A673 (cell line): Measurements from ENCODE around the gene TRMT61A. TPM values are rescaled to one million over a fixed set of nuclear protein-coding genes. Genes with fewer than 3 reads are reported as not detected.

Experiments
- BruUV-seq: library from RNA; stranded (reverse); fragments of 400-500 nt; replicated peaks from 2 replicates; lab custom pipeline; 2021; lab: Mats Ljungman, UMichigan
- CTCF ChIA-PET: fragments of 300-600 bp; sonication (Branson Sonifier 250); formaldehyde crosslinking; loops from one replicate; lab custom pipeline; 2022; ENCODE audit warnings: antibody characterized with exemption; lab: Charles Lee
- POLR2A ChIA-PET: fragments of 300-600 bp; sonication (Branson Sonifier 250); formaldehyde crosslinking; loops from one replicate; lab custom pipeline; 2022; ENCODE audit warnings: antibody characterized with exemption; ENCODE audit not compliant: low non-redundant PET; lab: Charles Lee
- DNase-seq: peaks from one replicate; pipeline ENCODE4 v3.0.0-alpha.2; 2015; ENCODE audit warnings: low spot score
- H3K27ac ChIP-seq: fragments of 200-600 bp; sonication (generic); 2 replicates; pipeline ENCODE4 v1.5.1; 2016; ENCODE audit warnings: mixed run types, low read depth, mild to moderate bottlenecking, mixed read lengths, antibody characterized with exemption, low read length; ENCODE audit not compliant: poor library complexity, severe bottlenecking
- H3K27me3 ChIP-seq: fragments of 200-600 bp; sonication (generic); replicated peaks from 2 replicates; pipeline ENCODE4 v1.6.1; 2017; ENCODE audit warnings: mixed run types, low read depth, mild to moderate bottlenecking, mixed read lengths, antibody characterized with exemption, low read length; ENCODE audit not compliant: insufficient read depth, poor library complexity
- H3K36me3 ChIP-seq: fragments of 200-600 bp; sonication (generic); 2 replicates; pipeline ENCODE4 v1.6.1; 2016; ENCODE audit warnings: mixed run types, mild to moderate bottlenecking, mixed read lengths, antibody characterized with exemption, low read length; ENCODE audit not compliant: insufficient read depth, poor library complexity, severe bottlenecking
- H3K4me1 ChIP-seq: fragments of 200-600 bp; sonication (generic); 2 replicates; pipeline ENCODE4 v1.6.1; 2017; ENCODE audit warnings: mixed run types, mild to moderate bottlenecking, mixed read lengths, antibody characterized with exemption, low read length; ENCODE audit not compliant: insufficient read depth, poor library complexity, severe bottlenecking
- H3K4me3 ChIP-seq: fragments of 200-600 bp; sonication (generic); 2 replicates; pipeline ENCODE4 v1.5.1; 2016; ENCODE audit warnings: low read depth, mixed run types, mild to moderate bottlenecking, mixed read lengths, low read length; ENCODE audit not compliant: poor library complexity, severe bottlenecking
- H3K9me3 ChIP-seq: fragments of 200-600 bp; sonication (generic); 2 replicates; pipeline ENCODE4 v1.6.1; 2016; ENCODE audit warnings: mixed run types, low read depth, mild to moderate bottlenecking, mixed read lengths, antibody characterized with exemption, low read length; ENCODE audit not compliant: poor library complexity, severe bottlenecking
- EZH2 ChIP-seq: fragments of 200-600 bp; sonication (generic); IDR thresholded peaks from 2 replicates; pipeline ENCODE4 v1.6.1; 2017; ENCODE audit warnings: borderline replicate concordance, low read depth, mild to moderate bottlenecking, mixed read lengths, antibody characterized with exemption, low read length; ENCODE audit not compliant: poor library complexity, severe bottlenecking
- intact Hi-C: fragments of 100-400 bp; cut with micrococcal nuclease; formaldehyde crosslinking; loops from one replicate; pipeline ENCODE4 v1.10.0; 2022; ENCODE audit not compliant: unreplicated experiment
- total RNA-seq: library from RNA; stranded (reverse); gene quantifications from 2 replicates; pipeline ENCODE4 v1.2.3, GENCODE V29; 2021
- TF ChIP-seq, protein P1 (sequence below): fragments of 300-800, 200-600 bp; sonication (generic); conservative IDR thresholded peaks from 2 replicates; pipeline ENCODE4 v1.5.1; 2017; ENCODE audit warnings: low read depth, mild to moderate bottlenecking, antibody characterized with exemption, low read length, moderate library complexity, mixed read lengths

The TRMT61A gene
- total RNA-seq, 1 experiment from 2014 or later: 23.6 TPM

DNA sequence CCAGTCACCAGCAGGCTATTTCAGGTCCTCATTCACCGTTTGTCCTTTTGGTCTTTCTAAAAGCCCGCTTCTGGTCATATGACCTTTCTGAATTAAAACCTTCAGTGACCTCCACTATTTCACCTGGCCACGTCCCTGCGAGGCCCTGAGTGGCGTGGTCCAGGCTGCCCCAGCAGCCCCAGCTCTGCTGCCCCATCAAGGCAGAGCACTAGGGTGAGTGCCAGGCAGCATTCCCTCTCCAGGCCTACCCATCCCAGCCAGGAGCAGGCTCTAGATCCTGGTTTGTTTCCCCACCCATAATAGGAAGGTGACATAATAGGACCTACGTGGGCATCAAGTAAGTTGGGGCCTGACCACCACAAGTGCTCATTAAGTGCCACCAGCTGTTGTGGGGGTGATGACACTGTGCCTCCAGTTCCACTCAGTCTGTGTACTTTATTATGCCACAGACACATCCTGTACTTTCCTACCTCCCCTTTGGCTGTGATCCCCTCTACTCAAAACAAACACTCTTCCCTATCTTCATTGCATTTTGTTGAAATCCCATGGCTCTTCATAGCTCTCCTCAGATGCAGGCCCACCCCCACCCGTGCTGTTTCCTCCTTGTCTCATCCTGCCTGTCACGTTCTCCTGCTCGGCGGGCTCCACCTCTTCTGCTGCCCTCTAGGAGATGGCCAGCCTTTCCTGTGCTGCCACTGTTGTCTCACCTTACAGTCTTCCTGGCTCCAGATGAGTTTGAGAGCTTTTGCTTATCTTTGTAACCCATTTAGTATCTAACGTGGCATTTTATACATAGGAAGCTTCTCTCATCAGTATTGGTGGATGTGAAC is 27.7 kb upstream of the TRMT61A start:
- Histone ChIP-seq H3K36me3 (peaks cover 61% of the 10 kb centered on the region), H3K4me3 (no peak overlapping the region), H3K27me3 (no peaks in the 10 kb centered on the region), H3K27ac (no peak overlapping the region), H3K4me1 (no peaks in the 10 kb centered on the region), H3K9me3 (no peaks in the 10 kb centered on the region)
- no peak for DNase-seq
- intact Hi-C loops: loop anchor here (5.0 kb wide), 1 partner anchor 46 kb away; no protein-coding TSS in a partner anchor
- BruUV-seq: no TSS peak
- POLR2A ChIA-PET: no interaction called here
- CTCF ChIA-PET: interaction anchor here (0.6 kb wide), 1 partner anchor 18 kb away, joined by 3 read pairs; no protein-coding TSS in a partner anchor
- TF ChIP-seq, protein P1, sequence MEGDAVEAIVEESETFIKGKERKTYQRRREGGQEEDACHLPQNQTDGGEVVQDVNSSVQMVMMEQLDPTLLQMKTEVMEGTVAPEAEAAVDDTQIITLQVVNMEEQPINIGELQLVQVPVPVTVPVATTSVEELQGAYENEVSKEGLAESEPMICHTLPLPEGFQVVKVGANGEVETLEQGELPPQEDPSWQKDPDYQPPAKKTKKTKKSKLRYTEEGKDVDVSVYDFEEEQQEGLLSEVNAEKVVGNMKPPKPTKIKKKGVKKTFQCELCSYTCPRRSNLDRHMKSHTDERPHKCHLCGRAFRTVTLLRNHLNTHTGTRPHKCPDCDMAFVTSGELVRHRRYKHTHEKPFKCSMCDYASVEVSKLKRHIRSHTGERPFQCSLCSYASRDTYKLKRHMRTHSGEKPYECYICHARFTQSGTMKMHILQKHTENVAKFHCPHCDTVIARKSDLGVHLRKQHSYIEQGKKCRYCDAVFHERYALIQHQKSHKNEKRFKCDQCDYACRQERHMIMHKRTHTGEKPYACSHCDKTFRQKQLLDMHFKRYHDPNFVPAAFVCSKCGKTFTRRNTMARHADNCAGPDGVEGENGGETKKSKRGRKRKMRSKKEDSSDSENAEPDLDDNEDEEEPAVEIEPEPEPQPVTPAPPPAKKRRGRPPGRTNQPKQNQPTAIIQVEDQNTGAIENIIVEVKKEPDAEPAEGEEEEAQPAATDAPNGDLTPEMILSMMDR: no peak
- no peak for TF ChIP-seq EZH2

DNA sequence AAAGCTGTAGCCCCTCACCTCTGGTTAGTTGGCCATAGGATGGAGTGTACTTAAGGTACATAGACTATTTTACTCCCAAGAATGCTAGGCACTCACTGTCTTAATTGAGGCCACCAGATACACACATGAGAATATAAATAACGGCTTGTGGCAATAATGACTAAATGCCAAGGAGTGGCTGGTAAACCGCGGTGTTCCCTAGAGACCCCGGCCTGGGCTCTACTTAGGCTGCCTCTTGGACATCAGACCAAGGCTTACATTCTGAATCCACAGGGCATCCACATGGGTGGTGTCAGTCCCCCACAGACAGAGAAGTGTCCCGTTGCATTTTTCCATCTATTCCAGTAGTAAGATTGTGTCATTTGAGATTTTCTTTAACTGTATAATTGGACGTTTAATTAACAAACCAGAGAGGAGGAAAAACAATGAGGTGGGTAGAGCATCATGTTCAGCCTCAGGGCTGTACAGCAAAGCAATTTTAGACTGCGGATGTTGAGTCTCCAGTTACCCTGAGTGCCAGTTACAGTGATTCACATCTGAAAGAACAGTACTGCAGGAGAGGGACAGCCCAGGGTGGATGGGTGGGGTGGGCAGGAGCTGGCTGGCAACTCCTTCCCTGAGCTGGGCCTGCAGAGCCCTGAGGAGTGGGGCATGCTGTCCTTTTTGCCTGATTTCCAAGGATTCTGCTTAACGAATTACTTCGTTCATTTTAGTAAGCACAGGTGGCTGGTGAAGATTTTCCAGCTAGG is 26.9 kb upstream of the TRMT61A start:
- H3K36me3 ChIP-seq: peaks cover 59% of the 10 kb centered on the region
- no peak for TF ChIP-seq EZH2
- TF ChIP-seq, protein P1: no peak
- ChIA-PET CTCF (no interaction called here), POLR2A (interaction anchor here (0.5 kb wide), 1 partner anchor 46 kb away, joined by 8 read pairs; no protein-coding TSS in a partner anchor)
- no peak overlapping the region for H3K4me3 ChIP-seq
- H3K27ac ChIP-seq: no peak overlapping the region
- no peaks in the 10 kb centered on the region for H3K9me3 ChIP-seq
- BruUV-seq: no TSS peak
- no peak for DNase-seq
- H3K27me3 ChIP-seq: no peaks in the 10 kb centered on the region
- intact Hi-C loops: loop anchor here (5.0 kb wide), 1 partner anchor 45 kb away; no protein-coding TSS in a partner anchor
- H3K4me1 ChIP-seq: no peaks in the 10 kb centered on the region

DNA sequence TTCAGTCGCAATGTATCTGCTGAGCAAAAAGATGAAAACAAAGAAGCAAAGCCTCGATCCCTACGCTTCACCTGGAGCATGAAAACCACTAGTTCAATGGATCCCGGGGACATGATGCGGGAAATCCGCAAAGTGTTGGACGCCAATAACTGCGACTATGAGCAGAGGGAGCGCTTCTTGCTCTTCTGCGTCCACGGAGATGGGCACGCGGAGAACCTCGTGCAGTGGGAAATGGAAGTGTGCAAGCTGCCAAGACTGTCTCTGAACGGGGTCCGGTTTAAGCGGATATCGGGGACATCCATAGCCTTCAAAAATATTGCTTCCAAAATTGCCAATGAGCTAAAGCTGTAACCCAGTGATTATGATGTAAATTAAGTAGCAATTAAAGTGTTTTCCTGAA is 26.1 kb upstream of the TRMT61A start:
- no TSS peak for BruUV-seq
- no peak for TF ChIP-seq EZH2
- TF ChIP-seq, protein P1: no peak
- POLR2A ChIA-PET: interaction anchor here (0.5 kb wide), 1 partner anchor 47 kb away, joined by 8 read pairs; no protein-coding TSS in a partner anchor

More for the DNA sequence above, 26.1 kb upstream of the TRMT61A start:
- intact Hi-C loops: loop anchor here (5.0 kb wide), 1 partner anchor 44 kb away; no protein-coding TSS in a partner anchor
- DNase-seq: no peak
- no peak overlapping the region for H3K27ac ChIP-seq
- CTCF ChIA-PET: no interaction called here
- no peaks in the 10 kb centered on the region for H3K9me3 ChIP-seq
- no peak overlapping the region for H3K4me3 ChIP-seq
- H3K27me3 ChIP-seq: no peaks in the 10 kb centered on the region
- peaks cover 51% of the 10 kb centered on the region for H3K36me3 ChIP-seq
- no peaks in the 10 kb centered on the region for H3K4me1 ChIP-seq
